Ovary (tissue), 9 donors: Measurements from ENCODE around the gene SCOC. TPM values are rescaled to one million over a fixed set of nuclear protein-coding genes. Genes with fewer than 3 reads are reported as not detected.
A peak's percentile ranks its signal among the peaks of the same experiment; 100 is the strongest.

Source experiments
- DNase-seq, 5 donors: peaks; one replicate each; pipeline ENCODE4 v3.0.0-alpha.2; 2019 to 2020
- H3K27ac ChIP-seq, 2 donors: fragments of 200-600 bp; one replicate each; pipeline versions ENCODE4 v1.5.1 to v1.8.0; 2019 to 2022
- H3K27me3 ChIP-seq: fragments of 200-600 bp; one replicate; pipeline ENCODE4 v1.8.0; 2022
- H3K36me3 ChIP-seq: fragments of 200-600 bp; sonication (generic); one replicate; pipeline ENCODE4 v1.5.1; 2019
- H3K4me1 ChIP-seq: one replicate; pipeline ENCODE4 v1.8.1; 2013; ENCODE audit warnings: mild to moderate bottlenecking, moderate library complexity; ENCODE audit not compliant: insufficient read depth
- H3K4me3 ChIP-seq: fragments of 200-600 bp; sonication (generic); one replicate; pipeline ENCODE4 v1.5.1; 2017
- H3K9me3 ChIP-seq, 2 donors: fragments of 200-600 bp in 1 of 2; sonication (generic) in 1 of 2; one replicate each; pipeline versions ENCODE4 v1.5.1 to v1.8.1; 2013 to 2019; ENCODE audit warnings: mild to moderate bottlenecking in 1 of 2, moderate library complexity in 1 of 2
- CTCF ChIP-seq, 3 donors: fragments of 450-650 bp in 2 of 3; fragments of 200-600 bp in 1 of 3; IDR thresholded peaks; one replicate each; pipeline versions ENCODE4 v1.5.1 to v1.8.0; 2016 to 2022; ENCODE audit warnings: antibody characterized with exemption in 3 of 3, mild to moderate bottlenecking in 1 of 3
- EP300 ChIP-seq: sonication (generic); formaldehyde crosslinking; IDR thresholded peaks from one replicate; pipeline ENCODE4 v1.6.1; 2017; ENCODE audit warnings: antibody characterized with exemption
- POLR2A ChIP-seq: fragments of 450-650 bp; IDR thresholded peaks from one replicate; pipeline ENCODE4 v1.6.1; 2017; ENCODE audit warnings: antibody characterized with exemption, mild to moderate bottlenecking, moderate library complexity
- WGBS, 3 donors: extraction: QIAGEN DNeasy Blood & Tissue Kit in 1 of 3; methylation state at CpG; one replicate each; pipeline versions ENCODE4 v1.1.5 to v1.1.7; 2013 to 2017; 5-methylcytosine and 5-hydroxymethylcytosine counted together
- intact Hi-C, 4 donors: fragments of 100-400 bp; cut with DNase I; formaldehyde crosslinking; loops; one replicate each; pipeline versions ENCODE4 v1.11.0 to v1.15.1; 2022 to 2023
- polyA plus RNA-seq, 2 donors: library from polyadenylated mRNA; stranded (reverse); fragments of 200-250 nt in 1 of 2; fragments of 350-450 nt in 1 of 2; fragmentation: Illumina TruSeq in 1 of 2; extraction: RNeasy Lipid Tissue Mini Kit (QIAGEN cat#74804) in 1 of 2; gene quantifications; one replicate each; pipeline ENCODE4 v1.2.3, GENCODE V29; 2013 to 2014
- total RNA-seq, 7 donors: library from RNA; depleted of rRNA in 2 of 7; stranded (reverse); fragments of >200 nt in 2 of 7; fragmentation: NEBNext Ultra II Directional in 3 of 7; extraction: Animal tissue kit (Norgen Biotek cat#: 25700) in 3 of 7; gene quantifications; one replicate each; pipeline versions ENCODE4 v1.1.0 to v1.2.4, GENCODE V29; 2016 to 2023
- donor health status: DM: no; HTN: no; CAD: no; lungs with moderate emphysema.
- donor health status: DM: no; HTN: no; CAD: no.
- donor health status: Bipolar disorder and iron deficiency.
- donor health status: DM: yes; HTN: yes; CAD: no.
- donor health status: DM: no; HTN: no; CAD: no.
- donor health status: DM: yes; HTN: yes; CAD: no.

Gene SCOC
- total and polyA plus RNA-seq, 9 donors = 32.4 to 48.0 (median 43.4) TPM

DNA sequence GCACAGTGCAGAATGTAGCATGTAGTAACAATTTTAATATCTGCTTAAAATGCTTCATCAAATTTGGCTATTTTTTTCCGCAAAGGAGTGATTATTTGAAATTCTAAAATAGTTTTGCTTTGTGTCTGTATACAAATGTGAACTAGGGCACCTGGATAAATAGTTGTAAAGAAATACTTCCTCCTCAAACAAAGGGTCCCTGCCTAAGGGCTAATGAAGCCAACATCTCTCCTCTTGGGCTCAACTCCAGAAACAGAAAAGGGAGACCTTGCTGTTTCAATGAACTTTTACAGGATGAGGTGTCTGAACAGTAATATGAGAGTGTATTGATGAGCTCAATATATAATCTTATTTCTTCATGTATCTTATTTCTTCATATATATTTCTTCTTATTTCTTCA lies 30.8 kb upstream of the SCOC start:
- TF ChIP-seq POLR2A (no peak), CTCF (IDR thresholded peaks at IDR 0.05) (no peak), EP300 (no peak)
- H3K4me3 ChIP-seq = no peak overlapping the region
- peaks cover 2% of the 10 kb centered on the region for H3K4me1 ChIP-seq
- H3K27me3 ChIP-seq = no peaks in the 10 kb centered on the region
- intact Hi-C loops = no loop called here
- H3K9me3 ChIP-seq = no peaks in the 10 kb centered on the region
- WGBS, 3 donors = 84 to 88% (median 85%) methylated on average over 1 of the region's 1 CpG
- H3K36me3 ChIP-seq = no peaks in the 10 kb centered on the region
- no peak overlapping the region for H3K27ac ChIP-seq
- no peak for DNase-seq

GRCh38 chr4:140343303-140343702 lies 30.1 kb upstream of the SCOC start:
- 17 to 23% (median 18%) methylated on average over 5 of the region's 5 CpGs for WGBS, 3 donors

DNA sequence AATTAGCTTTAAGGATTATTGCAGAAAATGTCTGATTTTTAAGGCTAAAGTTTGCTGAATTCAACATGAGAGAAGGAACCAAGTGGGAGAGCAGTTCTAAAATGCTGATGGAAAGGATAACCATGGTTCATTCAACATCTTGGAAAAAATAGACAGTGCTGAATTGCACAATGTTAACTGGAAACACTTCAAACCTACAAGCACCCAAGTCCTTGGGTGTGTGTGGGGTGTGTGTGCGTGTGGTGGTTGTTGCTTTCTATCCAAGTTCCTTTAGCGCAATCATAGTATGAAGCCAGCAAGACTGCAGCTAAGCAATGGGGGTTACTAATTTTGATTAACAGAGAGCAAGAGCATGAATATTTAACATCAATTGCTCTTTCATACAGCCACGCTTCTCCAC lies 29.3 kb upstream of the SCOC start:
- TF ChIP-seq EP300 (no peak), POLR2A (no peak), CTCF (IDR thresholded peaks at IDR 0.05) (no peak)
- H3K27me3 ChIP-seq = no peaks in the 10 kb centered on the region
- no peak overlapping the region for H3K27ac ChIP-seq
- no peaks in the 10 kb centered on the region for H3K36me3 ChIP-seq
- no peak for DNase-seq
- H3K4me1 ChIP-seq = peaks cover 2% of the 10 kb centered on the region
- 73 to 79% (median 75%) methylated on average over 3 of the region's 3 CpGs for WGBS, 3 donors
- intact Hi-C loops = no loop called here
- H3K4me3 ChIP-seq = no peak overlapping the region
- no peaks in the 10 kb centered on the region for H3K9me3 ChIP-seq

More at GRCh38 chr4:140343303-140343702, 30.1 kb upstream of the SCOC start:
- peak in 4 of 5 donors; percentile 22 to 43 (median 28) for DNase-seq
- intact Hi-C loops = no loop called here
- TF ChIP-seq POLR2A (no peak), EP300 (no peak), CTCF (IDR thresholded peaks at IDR 0.05) (no peak)
- H3K4me1 ChIP-seq = peaks cover 2% of the 10 kb centered on the region
- no peaks in the 10 kb centered on the region for H3K36me3 ChIP-seq
- H3K4me3 ChIP-seq = no peak overlapping the region
- no peaks in the 10 kb centered on the region for H3K27me3 ChIP-seq
- no peaks in the 10 kb centered on the region for H3K9me3 ChIP-seq
- no peak overlapping the region for H3K27ac ChIP-seq

- Histone ChIP-seq H3K27me3 (no peaks in the 10 kb centered on the region), H3K36me3 (no peaks in the 10 kb centered on the region), H3K4me1 (peaks cover 2% of the 10 kb centered on the region), H3K9me3 (no peaks in the 10 kb centered on the region), H3K4me3 (no peak overlapping the region), H3K27ac (no peak overlapping the region)
- no peak for TF ChIP-seq EP300
- TF ChIP-seq CTCF (IDR thresholded peaks at IDR 0.05) = no peak
- TF ChIP-seq POLR2A = no peak
- intact Hi-C loops = no loop called here
- WGBS, 3 donors = 83 to 90% (median 89%) methylated on average over 9 of the region's 9 CpGs
- no peak for DNase-seq
Measured at GRCh38 chr4:140344621-140345020, 28.8 kb upstream of the SCOC start.
